Activated naive CD4-positive, alpha-beta T cell (primary cell): ENCODE results near the gene NOXO1.

ENCODE experiments used
- DNase-seq, 4 experiments: peaks; one replicate each; lab custom pipeline; 2025; lab: John Stamatoyannopoulos, UW

NOXO1 gene

DNA sequence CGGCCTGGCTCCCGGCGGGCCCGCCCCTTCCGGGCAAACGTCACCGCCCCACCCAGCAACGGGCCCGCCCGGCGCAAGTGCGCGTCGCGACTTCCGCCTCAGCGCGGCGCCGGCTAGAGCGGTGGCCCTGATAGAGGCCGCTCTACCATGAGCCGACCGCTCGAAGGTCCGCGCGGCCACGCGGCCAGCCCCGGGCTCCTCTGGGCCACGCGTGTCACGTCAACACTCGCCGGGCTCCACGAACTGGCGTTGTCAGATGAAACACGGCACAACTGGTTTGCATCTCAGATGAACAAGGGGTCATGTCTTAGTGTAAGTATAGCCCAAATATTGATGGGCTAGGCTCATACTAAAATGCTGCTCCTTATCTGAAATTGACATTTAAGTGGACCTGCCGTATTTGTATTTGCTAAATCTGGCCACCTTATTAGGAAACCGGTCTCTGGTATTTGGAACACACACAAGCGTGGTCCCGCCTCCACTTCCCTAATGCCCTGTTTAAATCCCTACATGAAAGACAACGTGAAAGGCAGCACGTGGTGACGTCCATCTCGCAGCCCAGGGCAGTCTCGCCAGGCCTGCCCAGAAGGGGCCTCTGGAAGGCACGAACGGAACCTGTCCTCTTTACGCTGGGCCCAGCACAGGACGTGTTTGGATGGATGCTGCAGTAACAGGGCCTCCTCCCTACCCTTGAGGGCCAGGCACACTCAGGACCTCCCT, 28.7 kb upstream of the NOXO1 start, which contains the start of gene ZNF598:
TSS of gene ZNF598 (minus strand) at position 31 of the 720 bp plus-strand sequence.
- DNase-seq: peak; percentile 34 to 78 (median 54)

DNA sequence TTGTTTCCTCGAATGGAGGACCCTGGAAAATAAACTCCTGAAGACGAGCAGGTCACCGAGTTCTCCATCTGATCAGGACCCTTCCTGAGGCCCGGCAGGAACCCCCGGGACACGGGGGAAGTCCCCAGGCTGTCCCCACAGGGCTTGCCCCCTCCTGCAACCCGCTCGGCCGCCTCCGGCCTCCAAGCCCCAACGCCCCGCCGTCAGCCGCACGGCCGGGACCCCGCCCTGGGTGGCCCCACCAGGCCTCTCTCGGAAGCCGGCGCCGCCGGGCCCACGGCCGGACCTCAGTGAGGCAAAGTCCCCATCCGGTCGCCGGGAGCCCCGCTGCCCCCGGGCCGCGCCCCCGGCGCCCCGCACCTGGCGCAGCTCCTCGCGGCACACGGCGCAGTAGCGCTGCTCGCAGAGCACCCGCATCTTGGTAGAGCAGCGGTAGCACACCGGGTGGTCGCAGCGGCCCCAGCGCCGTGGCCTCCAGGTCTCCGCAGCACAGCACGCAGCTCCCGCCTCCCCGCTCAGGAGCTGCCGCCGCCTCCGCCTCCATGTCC, 28.0 kb upstream of the NOXO1 start:
- DNase-seq: no peak

DNA sequence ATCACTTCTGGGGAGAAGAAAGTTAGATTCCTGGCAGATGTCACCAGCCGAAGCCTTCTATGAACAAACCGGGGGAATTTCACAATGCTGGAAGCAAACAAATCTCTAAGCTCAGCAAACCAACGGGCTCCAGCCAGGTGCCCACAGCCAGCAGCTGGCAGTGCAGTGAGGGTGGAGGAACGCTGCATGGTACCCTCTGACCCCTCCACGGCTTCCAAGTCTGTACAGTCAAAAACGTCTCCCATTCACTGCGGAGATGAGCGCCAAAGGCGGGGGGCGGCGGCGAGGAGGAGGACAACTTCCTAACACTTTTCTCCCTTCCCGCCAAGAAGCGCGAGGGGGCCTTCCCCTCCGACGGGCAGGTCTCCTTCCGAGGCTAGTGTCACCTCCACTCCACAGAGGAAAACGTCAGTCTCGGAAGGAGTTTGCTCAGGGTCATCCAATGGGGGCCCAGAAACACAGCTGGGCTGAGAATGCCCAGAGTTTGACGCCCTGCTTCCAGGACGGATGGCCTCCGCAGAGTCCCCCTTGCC, 27.4 kb upstream of the NOXO1 start:
- no peak for DNase-seq

DNA sequence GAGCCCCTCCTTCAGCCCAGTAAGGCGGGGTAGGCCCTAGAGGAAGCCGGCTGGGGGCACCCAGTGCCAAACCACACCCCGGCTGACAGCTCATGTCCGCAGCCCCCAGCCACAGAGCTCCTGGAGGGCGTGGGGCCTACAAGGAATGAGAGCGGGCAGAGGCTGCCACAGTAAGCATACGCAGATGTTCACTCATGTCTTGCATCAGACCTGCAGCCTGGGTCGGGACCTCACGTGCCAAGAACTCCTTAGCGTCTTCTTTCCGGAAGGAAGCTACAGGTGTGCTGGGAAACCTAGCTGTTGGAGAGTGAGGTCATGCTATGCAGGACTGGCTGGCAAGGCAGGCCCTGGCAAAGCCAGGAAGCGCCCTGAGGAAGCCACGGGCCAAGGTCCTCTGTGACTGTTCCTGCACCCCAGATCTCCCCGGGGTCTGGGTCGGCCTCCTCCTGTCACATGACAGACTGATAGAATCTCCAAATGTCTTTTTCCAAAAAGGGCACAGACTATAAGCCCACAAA, 26.8 kb upstream of the NOXO1 start:
- DNase-seq: no peak

DNA sequence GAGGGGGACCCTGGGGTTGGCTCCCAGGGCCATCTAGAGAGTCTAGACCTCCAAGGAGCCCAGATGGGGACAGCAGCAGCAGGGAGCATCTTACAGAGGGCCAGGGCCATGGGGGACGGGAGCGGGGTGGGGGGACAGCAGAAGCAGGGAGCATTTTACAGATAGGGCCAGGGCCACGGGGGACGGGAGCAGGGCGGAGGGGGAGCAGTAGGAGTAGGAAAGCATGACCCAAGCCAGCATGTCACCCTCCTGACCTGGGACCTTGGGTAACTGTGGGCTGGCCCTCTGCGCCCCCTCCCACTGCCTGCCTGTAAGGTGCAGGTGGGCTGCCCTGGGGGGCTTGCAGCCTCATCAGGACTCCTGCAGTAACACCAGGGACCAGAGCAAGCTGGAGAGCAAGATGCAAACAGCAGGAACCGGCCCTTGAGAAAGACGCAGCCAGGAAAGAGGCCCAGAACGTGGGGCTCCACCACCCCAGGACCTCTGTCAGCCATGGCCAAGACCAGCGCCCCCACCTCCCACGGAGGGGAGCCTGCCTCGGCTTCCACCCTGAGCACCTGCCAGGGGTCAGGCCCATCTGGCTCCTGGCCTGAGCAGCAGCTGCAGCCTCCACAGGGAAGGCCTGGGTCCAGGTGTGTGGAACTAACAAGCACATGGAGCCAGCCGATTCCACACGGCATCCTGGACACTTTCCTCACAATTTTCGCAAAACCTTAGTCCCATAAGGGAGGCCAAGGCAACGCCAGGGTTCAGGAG, 26.0 kb upstream of the NOXO1 start:
- no peak for DNase-seq

DNA sequence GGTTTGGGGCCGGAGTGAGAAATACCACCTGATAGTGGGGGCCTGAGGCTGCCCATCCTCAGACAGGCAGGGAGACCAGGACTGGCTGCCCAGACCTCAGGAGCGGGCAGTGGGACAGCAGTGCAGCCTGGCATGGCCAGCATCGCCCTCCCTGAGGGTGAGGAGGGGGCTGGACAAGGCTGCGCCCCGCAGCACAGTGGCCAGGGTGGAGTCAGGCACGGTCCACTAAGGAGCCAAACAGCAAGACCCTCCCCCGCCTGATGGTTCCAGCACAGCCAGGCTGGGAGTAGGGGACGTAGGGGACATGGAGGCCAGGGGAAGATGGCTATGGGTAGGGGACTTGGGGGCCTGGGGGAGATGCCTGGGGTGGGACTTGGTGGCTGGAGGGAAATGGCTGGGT, 25.0 kb upstream of the NOXO1 start:
- no peak for DNase-seq

DNA sequence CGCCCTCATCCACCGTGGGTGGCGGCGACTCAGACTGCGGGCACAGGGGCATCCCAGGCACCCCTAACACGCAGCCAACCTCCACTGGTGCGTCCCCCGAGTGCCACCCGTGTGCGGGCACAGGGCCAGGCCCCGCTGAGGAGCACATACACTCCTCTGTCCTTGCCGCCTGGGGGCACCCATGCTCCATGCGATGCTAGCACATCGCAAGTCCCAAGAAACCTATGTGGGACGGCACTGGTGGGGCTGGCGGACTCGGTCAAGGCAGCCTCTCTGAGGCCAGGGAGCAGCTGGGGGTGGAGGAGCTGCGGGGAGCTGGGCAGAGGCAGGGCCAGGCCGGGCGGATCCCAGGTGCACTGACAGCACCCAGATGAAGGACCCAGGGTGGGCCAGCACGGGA, 24.4 kb upstream of the NOXO1 start:
- no peak for DNase-seq

DNA sequence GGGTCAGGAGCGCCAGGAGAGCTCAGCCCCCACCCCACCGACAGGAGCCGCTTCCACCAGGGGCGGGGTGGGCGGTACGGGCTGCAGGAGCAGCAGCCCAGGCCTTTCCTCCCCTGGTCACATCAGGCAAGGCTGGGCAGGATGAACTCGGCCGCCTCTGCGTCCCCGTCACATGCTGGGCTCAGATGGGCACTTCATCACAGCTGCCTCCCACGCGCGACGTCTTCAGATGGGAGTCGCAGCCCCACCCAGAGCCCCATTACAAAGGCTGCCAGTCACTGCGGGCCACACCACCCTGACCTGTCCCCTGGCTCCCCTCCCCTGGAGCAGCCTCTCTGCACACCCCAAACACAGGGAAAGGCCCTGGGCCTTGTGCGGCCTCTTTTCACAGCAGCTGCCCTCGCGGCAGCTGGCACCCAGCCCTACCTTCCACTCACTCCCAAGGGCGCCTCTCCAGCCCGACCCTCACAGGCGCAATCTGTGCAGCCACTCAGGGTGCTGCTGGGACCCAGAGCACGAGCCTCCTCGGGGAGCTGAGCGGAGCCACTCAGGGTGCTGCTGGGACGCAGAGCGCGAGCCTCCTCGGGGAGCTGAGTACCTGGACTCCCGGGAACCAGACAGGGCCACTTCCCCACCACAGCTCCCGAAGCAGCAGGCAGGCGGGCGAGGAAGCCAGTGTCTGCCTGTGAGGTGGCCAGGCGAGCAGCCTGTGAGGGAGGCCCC, 23.7 kb upstream of the NOXO1 start:
- DNase-seq: no peak

DNA sequence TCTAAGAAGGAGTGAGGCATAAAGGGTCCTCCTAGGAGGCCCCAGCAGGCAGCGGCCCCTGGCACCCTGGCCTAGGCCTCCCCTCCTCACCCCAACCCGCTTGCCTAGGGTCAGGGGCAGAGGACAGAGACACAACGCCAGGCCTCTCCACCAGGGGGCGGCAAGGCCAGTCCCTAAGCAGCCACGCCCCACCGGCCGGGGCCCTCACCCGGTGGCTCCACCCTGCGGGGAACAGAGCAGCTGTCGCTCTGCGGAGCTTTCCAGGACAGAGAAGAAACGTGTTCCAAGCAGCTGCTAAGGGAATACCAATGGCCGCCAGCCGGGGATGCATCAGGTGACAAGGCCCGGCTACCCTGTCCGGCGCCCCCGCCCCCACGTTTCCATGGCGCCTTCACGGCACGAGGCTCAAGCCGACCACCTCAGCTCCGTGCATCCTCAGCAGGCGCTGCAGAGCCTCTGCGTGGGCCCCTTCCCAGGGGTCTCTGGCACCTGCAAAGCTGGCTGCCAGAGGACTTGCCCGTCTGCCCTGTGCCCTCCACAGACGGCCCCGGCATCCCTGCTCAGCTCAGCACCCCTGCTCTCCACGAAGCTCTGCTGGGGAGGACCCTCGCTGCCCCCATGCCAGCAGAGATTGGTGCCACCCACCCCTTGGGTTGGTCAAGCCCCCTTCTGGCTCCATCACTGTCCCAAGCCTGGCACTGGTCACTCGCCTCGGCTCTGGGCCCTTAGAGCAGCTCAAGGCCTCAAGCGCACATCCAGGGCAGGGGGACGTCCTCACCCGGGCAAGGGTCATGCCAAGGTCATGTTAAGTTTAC, 22.8 kb upstream of the NOXO1 start:
- peak; percentile 59 to 87 (median 74) for DNase-seq

DNA sequence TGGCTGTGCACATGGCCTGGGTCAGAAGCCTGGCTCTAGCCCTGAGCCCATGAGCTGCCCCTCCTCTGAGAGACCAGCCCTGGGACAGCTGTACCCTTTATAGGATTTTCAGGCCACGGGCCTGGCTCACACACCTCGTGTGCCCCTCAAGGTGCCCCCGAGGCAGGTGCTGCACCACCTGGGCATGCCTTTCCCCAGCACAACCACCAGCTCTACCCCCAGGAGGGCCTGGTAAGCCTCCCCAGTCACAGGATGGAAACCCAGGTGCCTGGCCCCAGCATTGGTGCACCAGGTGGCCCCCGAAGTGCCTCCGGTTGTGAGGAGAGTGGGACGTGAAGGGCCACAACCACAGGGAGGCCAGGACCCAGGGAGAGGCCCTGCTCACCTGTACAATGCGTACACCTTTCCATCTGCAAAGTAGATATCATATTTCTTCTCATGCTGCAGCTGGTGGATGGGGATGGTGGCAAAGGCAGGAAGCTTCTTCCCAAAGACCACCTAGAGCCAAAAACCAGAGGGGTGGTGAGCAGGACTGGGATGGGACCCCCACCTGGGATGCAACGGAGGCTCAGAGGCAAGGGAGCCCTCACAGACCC, 22.1 kb upstream of the NOXO1 start:
- no peak for DNase-seq

DNA sequence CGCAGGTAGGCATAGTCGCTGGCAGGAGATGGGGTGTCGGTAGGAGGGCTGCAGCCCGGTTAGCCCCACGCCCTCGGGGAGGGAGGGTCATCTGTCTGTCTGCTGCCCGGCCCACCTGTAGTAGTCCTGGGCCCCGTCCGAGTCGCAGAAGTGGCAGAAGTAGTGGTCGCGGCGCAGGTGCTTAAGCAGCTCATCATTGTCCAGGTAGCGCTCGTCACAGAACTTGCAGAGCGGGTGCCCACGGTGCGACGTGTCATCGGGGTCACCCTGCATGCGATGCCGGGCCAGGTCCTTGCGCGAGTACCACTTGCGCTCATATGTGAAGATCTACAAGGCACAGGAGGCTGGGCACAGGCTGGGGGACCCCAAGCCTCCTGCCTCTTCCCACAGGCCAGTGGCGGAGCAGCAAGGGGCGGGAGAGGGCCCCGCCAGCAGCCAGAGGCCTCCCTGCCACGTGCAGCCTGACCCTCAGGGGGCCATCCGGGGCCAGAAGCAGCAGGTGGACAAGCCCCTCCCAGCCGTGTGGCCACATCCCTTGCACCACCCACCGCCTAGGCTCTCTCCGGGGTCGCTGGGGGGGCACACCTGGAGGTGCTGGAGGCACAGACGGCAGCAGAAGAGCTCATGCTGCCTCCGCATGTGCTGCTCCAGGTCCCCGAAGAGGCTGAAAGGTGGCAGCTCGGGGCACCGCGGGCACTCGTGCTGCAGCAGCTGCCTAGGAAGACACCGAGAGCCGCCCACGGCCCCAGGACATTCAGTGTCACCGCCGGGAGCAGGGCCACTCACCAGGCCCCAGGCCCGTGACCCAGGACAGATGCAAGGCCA, 21.3 kb upstream of the NOXO1 start:
- DNase-seq: no peak

DNA sequence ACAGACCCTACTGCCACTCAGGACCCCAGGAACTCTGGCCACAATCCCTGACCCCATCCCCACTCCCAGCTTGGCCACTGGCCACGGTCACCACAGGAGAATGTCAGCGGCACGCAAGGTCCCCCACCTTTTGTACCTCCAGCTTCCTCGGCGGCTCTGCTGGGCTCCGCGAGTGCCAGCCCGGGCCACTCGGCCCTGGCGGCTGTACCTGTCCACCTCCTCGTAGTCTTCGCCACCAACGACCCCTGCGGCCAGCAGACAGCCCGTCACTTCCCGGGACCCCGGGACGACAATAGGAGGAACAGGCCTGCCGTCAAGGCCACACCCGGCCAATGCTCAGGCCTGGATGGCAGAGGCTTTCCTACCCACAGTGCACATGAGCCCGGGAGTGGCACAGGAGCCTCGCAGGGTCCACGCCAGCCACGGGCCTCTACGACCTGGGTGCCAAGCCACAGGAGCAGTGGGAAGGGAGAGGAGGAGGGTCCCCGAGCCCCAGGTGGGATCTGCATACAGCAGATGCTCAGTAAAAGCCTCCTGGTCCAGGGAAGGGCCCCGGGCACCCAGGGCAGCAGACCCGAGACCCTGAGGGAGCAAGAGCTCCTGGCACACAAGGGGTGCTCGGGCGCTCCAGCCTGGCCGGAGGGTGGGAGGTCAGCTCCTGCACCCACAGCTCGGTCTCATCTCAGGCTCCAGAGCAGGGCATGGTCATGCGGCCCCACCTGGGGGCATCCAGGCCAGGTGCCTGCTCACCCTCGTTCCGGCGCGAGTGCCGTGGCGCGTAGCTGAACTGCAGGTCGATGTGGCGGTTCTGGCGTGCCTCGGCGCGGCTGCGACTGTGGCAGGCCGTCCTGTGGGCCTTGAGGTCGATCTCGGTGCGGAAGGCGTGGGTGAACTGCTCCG, 20.4 kb upstream of the NOXO1 start:
- DNase-seq: no peak

DNA sequence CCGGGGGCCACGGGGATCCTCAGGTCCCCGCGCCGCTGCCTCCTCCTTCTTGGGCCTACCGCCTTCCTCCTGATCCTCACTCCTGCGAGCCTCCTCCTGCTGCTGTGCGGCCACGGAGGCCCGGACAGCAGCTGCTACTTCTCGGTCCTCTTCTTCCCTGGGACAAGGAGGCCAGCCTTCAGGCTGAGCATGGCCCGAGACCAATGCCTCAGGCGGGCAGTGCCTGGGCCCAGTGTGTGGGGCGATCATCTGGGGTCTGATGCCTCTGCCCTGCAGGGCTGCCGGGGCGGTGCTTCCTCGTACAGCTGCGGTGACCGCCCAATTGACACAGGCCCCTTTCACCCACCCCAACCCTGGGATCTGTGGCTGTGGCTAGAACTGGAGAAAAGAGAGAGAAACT, 19.8 kb upstream of the NOXO1 start:
- DNase-seq: no peak

DNA sequence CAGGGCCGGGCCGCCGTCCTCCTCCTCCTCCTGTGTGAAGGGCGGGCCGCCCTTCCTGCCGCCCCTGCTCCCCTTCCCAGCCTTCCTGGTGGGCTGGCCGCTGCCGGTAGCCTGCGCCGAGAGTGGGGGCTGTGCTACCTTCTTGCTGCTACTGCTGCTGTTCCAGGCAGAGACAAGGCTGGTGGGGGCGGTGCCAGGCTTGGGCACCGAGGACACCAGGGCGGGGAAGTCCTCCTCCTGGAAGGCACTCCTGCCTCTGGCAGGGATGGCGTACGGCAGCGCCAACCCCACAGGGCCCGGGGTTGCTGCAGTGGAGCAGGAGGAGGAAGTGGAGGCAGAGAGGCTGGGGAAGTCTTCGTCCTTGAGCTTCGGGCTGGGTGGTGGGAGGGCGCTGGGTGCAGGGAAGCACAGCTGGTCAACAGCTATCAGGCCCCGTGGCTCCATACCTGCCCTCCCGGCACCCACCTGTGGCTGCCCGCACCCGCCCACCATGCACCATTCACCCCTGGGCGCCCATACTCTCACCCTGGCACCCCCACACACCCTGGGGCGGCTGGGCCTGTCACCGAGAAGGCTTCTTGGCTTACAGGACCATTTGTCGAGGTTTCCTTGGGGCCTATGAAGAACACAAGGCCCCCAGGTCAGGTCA, 18.7 kb upstream of the NOXO1 start:
- no peak for DNase-seq

DNA sequence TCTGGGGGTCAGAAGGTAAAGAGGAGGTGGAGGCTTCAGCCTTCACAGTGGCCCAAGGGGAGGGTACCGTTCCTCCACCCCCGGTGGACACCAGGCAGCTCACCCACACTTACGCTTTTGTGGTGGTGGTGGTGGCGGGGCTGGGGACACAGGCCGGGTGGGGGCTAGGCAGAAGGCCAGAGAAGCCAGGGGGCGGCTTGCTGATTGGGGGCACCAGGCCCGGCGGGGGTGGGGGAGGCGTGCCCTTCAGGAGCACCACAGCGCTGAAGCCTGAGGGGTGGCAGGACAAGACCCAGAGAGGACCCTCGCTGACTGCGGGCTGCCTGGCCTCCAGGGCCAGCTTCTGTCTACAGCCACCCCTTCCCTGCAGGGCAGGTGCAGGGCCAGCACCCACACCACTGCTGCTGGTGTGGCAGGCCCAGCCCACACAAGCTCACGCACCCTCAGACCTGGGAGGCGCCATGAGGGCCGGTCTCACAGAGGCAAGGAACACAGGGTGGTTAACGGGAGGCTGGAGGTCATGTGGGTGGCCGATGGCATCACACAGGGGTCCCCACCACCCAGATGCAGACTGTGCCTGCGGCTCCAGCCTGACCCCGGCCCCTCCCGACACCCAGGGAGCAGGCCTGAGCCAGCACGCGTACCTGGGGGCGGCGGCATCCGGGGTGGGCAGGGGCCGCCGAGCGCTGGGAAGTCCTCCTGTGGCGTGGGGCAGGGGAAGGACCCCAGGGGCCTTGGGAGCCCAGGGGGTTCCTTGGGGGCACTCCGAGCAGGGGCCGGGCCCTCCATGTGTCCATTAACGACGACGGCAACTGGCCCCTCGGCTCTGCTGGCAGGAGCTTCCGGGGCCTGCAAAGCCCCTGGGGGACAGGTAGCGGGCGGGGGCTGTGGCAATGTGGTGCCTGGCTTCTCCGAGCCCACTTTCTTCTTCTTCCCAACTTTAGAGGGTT, 17.9 kb upstream of the NOXO1 start:
- no peak for DNase-seq

DNA sequence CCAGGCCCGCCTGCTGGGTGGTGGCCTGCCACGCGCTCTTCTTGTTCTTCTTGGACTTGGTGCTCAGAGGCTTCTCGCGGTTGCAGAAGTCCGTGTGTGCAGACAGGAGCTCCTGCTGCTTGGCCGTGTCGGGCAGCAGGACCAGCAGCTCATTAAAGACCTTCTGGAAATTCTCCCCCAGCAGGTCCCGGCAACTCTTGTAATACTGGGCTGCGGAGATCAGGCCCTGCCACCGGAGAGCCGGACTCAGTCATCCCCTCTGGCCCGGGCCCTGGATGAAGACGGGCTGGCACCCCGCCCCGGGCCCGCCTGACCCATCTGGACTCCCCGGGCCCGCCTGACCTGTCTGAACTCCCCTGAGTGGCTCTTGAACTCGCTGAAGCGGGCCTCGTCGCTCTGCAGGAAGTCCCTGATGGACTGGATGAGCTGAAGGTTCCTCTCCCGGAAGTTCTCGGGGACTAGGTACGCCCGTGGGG, 17.1 kb upstream of the NOXO1 start:
- DNase-seq: no peak
